DOHH2 (cell line): Measurements from ENCODE around the gene SNRNP200.
A peak's percentile ranks its signal among the peaks of the same experiment; 100 is the strongest.

ENCODE experiments used
- H3F3A ChIP-seq: fragments of 200-600 bp; sonication (generic), shearing (Covaris generic); 2 replicates; pipeline ENCODE4 v1.6.0; 2016; ENCODE audit warnings: antibody characterized with exemption, mild to moderate bottlenecking; ENCODE audit not compliant: control insufficient read depth, insufficient read depth
- H3K27ac ChIP-seq: fragments of 200-600 bp; sonication (generic); 2 replicates; pipeline ENCODE4 v1.5.1; 2014; ENCODE audit warnings: low read depth, mild to moderate bottlenecking, low read length, moderate library complexity
- H3K27me3 ChIP-seq: fragments of 200-600 bp; sonication (generic); 2 replicates; pipeline ENCODE4 v1.6.1; 2014; ENCODE audit warnings: mild to moderate bottlenecking, low read length, mixed read lengths; ENCODE audit not compliant: control insufficient read depth
- H3K36me3 ChIP-seq: fragments of 200-600 bp; sonication (generic); 2 replicates; pipeline ENCODE4 v1.6.1; 2014; ENCODE audit warnings: mild to moderate bottlenecking, low read length, moderate library complexity, mixed read lengths; ENCODE audit not compliant: control insufficient read depth
- H3K4me1 ChIP-seq: fragments of 200-600 bp; sonication (generic); 2 replicates; pipeline ENCODE4 v1.6.1; 2014; ENCODE audit warnings: mild to moderate bottlenecking, low read length, mixed read lengths; ENCODE audit not compliant: control insufficient read depth
- H3K4me2 ChIP-seq: fragments of 200-600 bp; sonication (generic); 2 replicates; pipeline ENCODE4 v1.6.0; 2014; ENCODE audit warnings: mild to moderate bottlenecking, low read length, moderate library complexity
- H3K4me3 ChIP-seq: fragments of 200-600 bp; sonication (generic); 2 replicates; pipeline ENCODE4 v1.5.1; 2014; ENCODE audit warnings: mild to moderate bottlenecking, low read length, mixed read lengths
- H3K79me2 ChIP-seq: fragments of 200-600 bp; sonication (generic); 2 replicates; pipeline ENCODE4 v1.6.1; 2014; ENCODE audit warnings: mild to moderate bottlenecking, low read length, mixed read lengths; ENCODE audit not compliant: control insufficient read depth
- H3K9me2 ChIP-seq: fragments of 200-600 bp; sonication (generic); replicated peaks from 2 replicates; pipeline ENCODE4 v1.6.1; 2014; ENCODE audit warnings: mild to moderate bottlenecking, low read length, mixed read lengths; ENCODE audit not compliant: control insufficient read depth
- H3K9me3 ChIP-seq: fragments of 200-600 bp; sonication (generic); 2 replicates; pipeline ENCODE4 v1.6.1; 2014; ENCODE audit warnings: antibody characterized with exemption, low read length, mixed read lengths; ENCODE audit not compliant: control insufficient read depth, insufficient read depth
- H4K20me1 ChIP-seq: fragments of 200-600 bp; sonication (generic); 2 replicates; pipeline ENCODE4 v1.6.0; 2014; ENCODE audit warnings: low read depth, mild to moderate bottlenecking, antibody characterized with exemption, low read length, moderate library complexity; ENCODE audit not compliant: control insufficient read depth, insufficient read depth
- EZH2phosphoT487 ChIP-seq: fragments of 200-600 bp; sonication (generic); IDR thresholded peaks from 2 replicates; pipeline ENCODE4 v1.6.1; 2017; ENCODE audit warnings: borderline replicate concordance, mild to moderate bottlenecking, antibody characterized with exemption, low read length, moderate library complexity, mixed read lengths
- TF ChIP-seq, protein P1 (sequence below): fragments of 200-600 bp; sonication (generic); IDR thresholded peaks from one replicate; pipeline ENCODE4 v1.5.1; 2014; ENCODE audit warnings: antibody characterized with exemption, mild to moderate bottlenecking, low read depth, low read length; ENCODE audit not compliant: poor library complexity, severe bottlenecking

SNRNP200 gene

GRCh38 chr2:96273763-96274162 is 31.6 kb downstream of the SNRNP200 start:
- Histone ChIP-seq H4K20me1 (no peaks in the 10 kb centered on the region), H3K36me3 (peaks cover 85% of the 10 kb centered on the region)

GRCh38 chr2:96271995-96272394 is 33.4 kb downstream of the SNRNP200 start:
- H3F3A ChIP-seq: peaks cover 24% of the 10 kb centered on the region
- no peak overlapping the region for H3K27ac ChIP-seq
- peaks cover 15% of the 10 kb centered on the region for H3K79me2 ChIP-seq
- peaks cover 84% of the 10 kb centered on the region for H3K36me3 ChIP-seq
- H3K27me3 ChIP-seq: no peaks in the 10 kb centered on the region
- peaks cover 7% of the 10 kb centered on the region for H3K4me1 ChIP-seq
- no peak for TF ChIP-seq EZH2phosphoT487
- TF ChIP-seq, protein P1, sequence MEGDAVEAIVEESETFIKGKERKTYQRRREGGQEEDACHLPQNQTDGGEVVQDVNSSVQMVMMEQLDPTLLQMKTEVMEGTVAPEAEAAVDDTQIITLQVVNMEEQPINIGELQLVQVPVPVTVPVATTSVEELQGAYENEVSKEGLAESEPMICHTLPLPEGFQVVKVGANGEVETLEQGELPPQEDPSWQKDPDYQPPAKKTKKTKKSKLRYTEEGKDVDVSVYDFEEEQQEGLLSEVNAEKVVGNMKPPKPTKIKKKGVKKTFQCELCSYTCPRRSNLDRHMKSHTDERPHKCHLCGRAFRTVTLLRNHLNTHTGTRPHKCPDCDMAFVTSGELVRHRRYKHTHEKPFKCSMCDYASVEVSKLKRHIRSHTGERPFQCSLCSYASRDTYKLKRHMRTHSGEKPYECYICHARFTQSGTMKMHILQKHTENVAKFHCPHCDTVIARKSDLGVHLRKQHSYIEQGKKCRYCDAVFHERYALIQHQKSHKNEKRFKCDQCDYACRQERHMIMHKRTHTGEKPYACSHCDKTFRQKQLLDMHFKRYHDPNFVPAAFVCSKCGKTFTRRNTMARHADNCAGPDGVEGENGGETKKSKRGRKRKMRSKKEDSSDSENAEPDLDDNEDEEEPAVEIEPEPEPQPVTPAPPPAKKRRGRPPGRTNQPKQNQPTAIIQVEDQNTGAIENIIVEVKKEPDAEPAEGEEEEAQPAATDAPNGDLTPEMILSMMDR: peak; percentile 10
- no peaks in the 10 kb centered on the region for H3K9me3 ChIP-seq
- no peak overlapping the region for H3K4me2 ChIP-seq
- H4K20me1 ChIP-seq: 0 out of 2 replicates have a peak, but pooled peaks cover 3% of the 10 kb centered on the region
- no peaks in the 10 kb centered on the region for H3K9me2 ChIP-seq
- H3K4me3 ChIP-seq: no peak overlapping the region

More at GRCh38 chr2:96273763-96274162, 31.6 kb downstream of the SNRNP200 start:
- Histone ChIP-seq H3K4me3 (no peak overlapping the region), H3K9me3 (no peaks in the 10 kb centered on the region), H3F3A (peaks cover 25% of the 10 kb centered on the region), H3K79me2 (peaks cover under 1% of the 10 kb centered on the region; the same call in 1 of the 2 replicates), H3K27me3 (no peaks in the 10 kb centered on the region), H3K9me2 (no peaks in the 10 kb centered on the region), H3K27ac (no peak overlapping the region), H3K4me2 (no peak overlapping the region), H3K4me1 (no peaks in the 10 kb centered on the region)
- TF ChIP-seq EZH2phosphoT487: no peak
- TF ChIP-seq, protein P1: no peak

DNA sequence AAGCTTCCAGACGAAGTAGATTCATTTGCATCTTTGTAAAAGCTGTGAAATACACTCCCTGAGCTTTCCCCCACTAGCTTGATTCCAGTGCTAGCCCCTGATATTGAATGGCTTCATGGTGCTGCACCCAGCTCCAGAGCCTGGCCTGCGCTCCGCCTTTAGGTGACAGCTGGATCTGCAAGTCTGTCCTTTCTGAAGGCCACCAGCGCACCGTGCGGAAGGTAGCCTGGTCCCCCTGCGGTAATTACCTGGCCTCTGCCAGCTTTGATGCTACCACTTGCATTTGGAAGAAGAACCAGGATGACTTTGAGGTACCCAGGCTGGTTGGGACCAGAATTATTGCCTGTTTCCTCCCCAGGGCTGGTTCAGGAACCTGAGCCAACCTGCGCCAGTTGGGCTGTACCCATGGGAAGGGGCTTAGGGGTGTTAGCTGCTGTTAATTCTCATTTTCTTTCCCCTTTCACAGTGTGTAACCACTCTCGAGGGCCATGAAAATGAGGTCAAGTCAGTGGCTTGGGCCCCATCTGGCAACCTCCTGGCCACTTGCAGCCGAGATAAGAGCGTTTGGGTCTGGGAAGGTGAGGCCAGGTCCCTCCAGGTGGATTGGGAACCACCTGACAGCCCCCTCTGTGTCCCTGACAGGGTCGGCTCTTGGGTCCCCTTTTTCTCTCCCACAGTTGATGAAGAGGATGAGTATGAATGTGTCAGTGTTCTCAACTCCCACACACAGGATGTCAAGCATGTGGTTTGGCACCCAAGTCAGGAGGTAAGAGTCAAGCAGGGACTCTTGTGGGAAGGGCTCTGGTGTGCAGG is 38.0 kb downstream of the SNRNP200 start:
- no peaks in the 10 kb centered on the region for H3K27me3 ChIP-seq
- peaks cover 59% of the 10 kb centered on the region for H3K79me2 ChIP-seq
- no peak for TF ChIP-seq EZH2phosphoT487
- TF ChIP-seq, protein P1: peak; percentile 47
- H4K20me1 ChIP-seq: peaks cover 7% of the 10 kb centered on the region
- peak overlapping the region; percentile 61 for H3K4me2 ChIP-seq
- peaks cover 67% of the 10 kb centered on the region for H3K36me3 ChIP-seq
- no peak overlapping the region; the same call in 1 of the 2 replicates for H3K27ac ChIP-seq
- no peaks in the 10 kb centered on the region for H3K9me2 ChIP-seq
- no peaks in the 10 kb centered on the region for H3K9me3 ChIP-seq
- peak overlapping the region; percentile 95 for H3K4me3 ChIP-seq
- H3K4me1 ChIP-seq: peaks cover 23% of the 10 kb centered on the region
- H3F3A ChIP-seq: 0 out of 2 replicates have a peak, but pooled peaks cover 7% of the 10 kb centered on the region
